Activated naive CD4-positive, alpha-beta T cell treated with anti-CD3 and anti-CD28 coated beads, Interleukin-2, amount 50 U/mL, for 24 hours (primary cell): ENCODE results near the gene PITPNC1.
"Not testable (repeated sequence)": the region's sequence is repeated elsewhere in the genome, so short reads cannot be mapped to it uniquely, and the experiment has no call there.

ENCODE experiments used
- H3K27ac Mint-ChIP-seq: one replicate; pipeline ENCODE4 v1.8.0; 2021; ENCODE audit warnings: mild to moderate bottlenecking, mixed read lengths
- H3K27me3 Mint-ChIP-seq: one replicate; pipeline ENCODE4 v1.8.0; 2021; ENCODE audit warnings: mixed read lengths
- H3K36me3 Mint-ChIP-seq: one replicate; pipeline ENCODE4 v1.8.0; 2021; ENCODE audit warnings: mixed read lengths
- H3K4me1 Mint-ChIP-seq: one replicate; pipeline ENCODE4 v1.8.0; 2021; ENCODE audit warnings: mixed read lengths
- H3K4me3 Mint-ChIP-seq: one replicate; pipeline ENCODE4 v1.8.0; 2021; ENCODE audit warnings: mild to moderate bottlenecking, mixed read lengths
- H3K9me3 Mint-ChIP-seq: one replicate; pipeline ENCODE4 v1.8.0; 2021; ENCODE audit warnings: mixed read lengths

PITPNC1 gene

DNA sequence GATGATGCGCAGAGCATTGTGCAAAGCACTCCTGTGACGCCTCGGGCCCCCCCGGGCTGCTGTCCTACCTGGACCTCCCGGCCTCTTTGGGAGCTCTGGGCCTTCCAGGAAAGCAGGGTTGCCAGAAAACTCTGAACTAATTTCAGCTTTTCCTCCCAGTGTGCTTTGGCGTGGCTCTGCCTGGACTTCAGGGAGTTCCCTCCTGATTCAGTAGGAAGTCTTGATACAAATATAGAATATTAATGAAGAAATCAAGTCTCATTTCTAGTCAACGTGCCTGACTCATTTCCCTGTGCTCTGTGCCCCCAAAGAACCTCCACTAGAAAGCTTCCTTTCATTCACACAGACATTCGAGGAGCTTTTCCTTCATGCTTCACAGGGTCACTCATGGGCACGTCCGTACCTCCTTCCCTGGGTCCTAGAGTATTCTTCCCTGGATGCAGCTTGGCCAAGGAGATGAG is 256.7 kb downstream of the PITPNC1 start:
- Mint-ChIP-seq H3K27ac (no peak overlapping the region), H3K4me3 (no peak overlapping the region), H3K4me1 (peaks cover 16% of the 10 kb centered on the region), H3K36me3 (peaks cover 12% of the 10 kb centered on the region), H3K27me3 (no peaks in the 10 kb centered on the region), H3K9me3 (no peaks in the 10 kb centered on the region)

DNA sequence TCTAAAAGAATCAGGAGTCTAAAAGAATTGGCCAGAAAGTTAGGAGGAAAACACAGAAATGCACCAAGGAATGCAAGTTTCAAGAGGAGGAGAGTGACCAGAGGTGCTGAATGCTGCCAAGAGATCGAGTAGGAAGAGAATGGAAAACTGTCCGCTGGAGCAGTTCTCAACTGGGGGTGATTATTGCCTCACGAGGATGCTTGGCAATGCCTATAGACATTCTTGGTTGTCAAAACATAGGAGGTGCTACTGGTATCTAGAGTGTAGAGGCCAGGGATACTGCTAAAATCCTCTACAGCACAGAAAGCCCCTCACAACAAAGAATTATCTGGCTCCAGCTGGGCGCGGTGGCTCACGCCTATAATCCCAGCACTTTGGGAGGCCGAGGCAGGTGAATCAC is 258.6 kb downstream of the PITPNC1 start:
- peaks cover 12% of the 10 kb centered on the region for H3K36me3 Mint-ChIP-seq
- no peaks in the 10 kb centered on the region for H3K9me3 Mint-ChIP-seq
- peaks cover 14% of the 10 kb centered on the region for H3K4me1 Mint-ChIP-seq
- H3K4me3 Mint-ChIP-seq, result no peak overlapping the region
- no peaks in the 10 kb centered on the region for H3K27me3 Mint-ChIP-seq
- peak overlapping the region; percentile 79 for H3K27ac Mint-ChIP-seq

DNA sequence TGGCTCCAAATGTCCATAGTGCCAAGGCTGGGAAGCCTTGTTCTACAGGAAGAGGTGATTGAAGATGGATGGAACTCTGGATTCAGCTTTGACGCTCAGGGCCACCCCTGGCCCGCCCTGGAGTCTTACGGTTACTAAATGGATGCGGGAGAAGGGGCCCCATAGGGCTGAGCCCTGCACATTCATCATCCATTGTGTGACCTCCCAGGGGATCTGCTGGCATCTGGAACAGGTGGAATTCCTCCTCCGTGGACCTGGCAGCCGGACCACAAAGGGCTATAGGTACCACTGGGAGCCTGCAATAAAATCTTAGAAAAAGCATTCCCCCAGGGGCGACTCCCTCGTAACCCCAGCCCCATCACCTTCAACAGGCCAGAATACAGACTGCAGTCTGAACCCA is 259.2 kb downstream of the PITPNC1 start:
- no peaks in the 10 kb centered on the region for H3K9me3 Mint-ChIP-seq
- H3K27ac Mint-ChIP-seq, result no peak overlapping the region
- peaks cover 12% of the 10 kb centered on the region for H3K36me3 Mint-ChIP-seq
- no peak overlapping the region for H3K4me3 Mint-ChIP-seq
- H3K4me1 Mint-ChIP-seq, result peaks cover 14% of the 10 kb centered on the region
- H3K27me3 Mint-ChIP-seq, result no peaks in the 10 kb centered on the region

DNA sequence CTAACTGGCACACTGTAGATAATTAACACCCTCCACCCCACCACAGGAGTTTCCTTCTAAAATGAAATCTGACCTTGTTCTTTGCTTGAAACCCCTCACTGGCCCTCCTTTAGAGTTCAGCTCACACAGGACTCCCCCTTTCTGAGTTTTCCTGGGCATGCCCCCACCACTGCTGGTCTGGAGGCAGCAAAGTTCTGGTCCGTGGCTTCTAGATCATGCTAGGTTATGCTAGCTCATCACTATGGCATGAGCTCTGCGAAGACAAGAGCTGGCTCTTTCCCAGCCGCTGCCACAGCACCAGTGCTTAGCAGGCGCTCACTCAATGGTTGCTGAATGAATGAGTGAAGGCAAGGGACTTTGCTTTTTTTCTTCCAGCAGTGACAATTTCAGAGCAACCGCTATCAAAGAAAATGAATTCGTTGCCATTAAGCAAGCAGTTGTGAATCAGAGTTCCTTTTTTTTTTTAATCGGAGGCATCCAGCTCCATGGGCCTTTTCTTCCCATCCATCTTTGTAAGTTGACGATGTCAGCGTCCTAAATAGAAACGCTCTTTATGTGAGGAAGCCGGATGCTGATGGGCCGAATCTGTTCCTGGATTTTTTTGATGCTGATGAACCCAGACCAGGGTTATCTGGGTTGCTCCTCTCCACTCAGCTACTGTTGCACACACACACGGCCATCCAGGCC is 259.9 kb downstream of the PITPNC1 start:
- no peaks in the 10 kb centered on the region for H3K9me3 Mint-ChIP-seq
- H3K36me3 Mint-ChIP-seq, result peaks cover 8% of the 10 kb centered on the region

DNA sequence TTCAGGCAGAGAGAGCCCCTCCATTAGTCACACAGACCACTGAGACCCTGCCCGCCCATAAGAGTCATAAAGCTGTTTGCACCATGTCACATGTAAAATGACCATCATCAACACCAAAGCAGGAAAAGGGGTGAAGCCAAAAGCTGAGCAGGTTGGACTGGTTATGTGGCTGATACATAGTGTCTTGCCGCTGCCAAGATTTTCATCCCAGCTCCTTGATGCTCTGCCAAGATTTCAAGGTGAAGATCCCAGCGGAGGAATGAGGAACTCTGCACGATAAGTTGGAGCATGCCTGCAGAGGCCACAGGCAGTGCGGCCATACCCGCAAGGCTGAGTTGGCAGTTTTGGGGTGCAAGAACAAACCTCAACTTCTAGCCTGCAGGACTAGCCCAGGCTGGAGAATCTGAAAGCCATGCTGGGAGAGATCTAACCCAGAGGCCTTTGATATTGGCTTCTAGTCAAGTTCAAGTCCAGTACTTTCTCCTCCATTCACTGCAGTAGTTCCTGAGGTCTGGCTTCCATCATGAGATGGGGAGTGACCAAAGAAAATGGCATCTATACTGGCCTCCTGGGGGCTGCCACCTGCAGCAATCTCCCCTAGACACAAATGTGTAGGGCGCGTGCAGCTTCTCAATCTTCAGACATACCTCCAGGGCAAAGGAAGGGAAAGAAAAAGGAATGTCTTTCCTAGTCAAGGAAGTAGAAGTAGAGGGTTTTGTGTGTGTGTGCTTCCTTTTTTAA is 261.0 kb downstream of the PITPNC1 start:
- Mint-ChIP-seq H3K27me3 (no peaks in the 10 kb centered on the region), H3K36me3 (peaks cover 7% of the 10 kb centered on the region), H3K27ac (no peak overlapping the region), H3K9me3 (no peaks in the 10 kb centered on the region), H3K4me1 (peaks cover 14% of the 10 kb centered on the region), H3K4me3 (no peak overlapping the region)

More for the DNA sequence above, 259.9 kb downstream of the PITPNC1 start:
- peaks cover 14% of the 10 kb centered on the region for H3K4me1 Mint-ChIP-seq
- peak overlapping the region; percentile 41 for H3K27ac Mint-ChIP-seq
- H3K4me3 Mint-ChIP-seq, result no peak overlapping the region
- no peaks in the 10 kb centered on the region for H3K27me3 Mint-ChIP-seq

DNA sequence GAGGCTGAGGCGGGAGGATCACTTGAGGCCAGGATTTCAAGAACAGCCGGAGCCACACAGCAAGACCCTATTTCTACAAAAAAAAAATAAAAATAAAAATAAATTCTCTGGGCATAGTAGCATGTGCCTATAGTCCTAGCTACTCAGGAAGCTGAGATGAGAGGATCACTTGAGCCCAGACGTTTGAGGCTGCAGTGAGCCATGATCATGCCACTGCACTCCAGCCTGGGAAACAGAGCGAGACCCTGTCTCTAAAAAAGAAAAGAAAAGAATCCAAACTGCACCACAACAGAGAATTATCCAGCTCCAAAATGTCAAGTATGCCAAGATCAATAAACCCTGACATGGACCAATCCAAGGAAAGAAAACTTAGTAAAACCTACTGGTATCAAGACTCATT is 261.8 kb downstream of the PITPNC1 start:
- Mint-ChIP-seq H3K27me3 (no peaks in the 10 kb centered on the region), H3K27ac (peak overlapping the region; percentile 15), H3K4me1 (peaks cover 14% of the 10 kb centered on the region), H3K36me3 (peaks cover 7% of the 10 kb centered on the region), H3K4me3 (no peak overlapping the region), H3K9me3 (no peaks in the 10 kb centered on the region)

DNA sequence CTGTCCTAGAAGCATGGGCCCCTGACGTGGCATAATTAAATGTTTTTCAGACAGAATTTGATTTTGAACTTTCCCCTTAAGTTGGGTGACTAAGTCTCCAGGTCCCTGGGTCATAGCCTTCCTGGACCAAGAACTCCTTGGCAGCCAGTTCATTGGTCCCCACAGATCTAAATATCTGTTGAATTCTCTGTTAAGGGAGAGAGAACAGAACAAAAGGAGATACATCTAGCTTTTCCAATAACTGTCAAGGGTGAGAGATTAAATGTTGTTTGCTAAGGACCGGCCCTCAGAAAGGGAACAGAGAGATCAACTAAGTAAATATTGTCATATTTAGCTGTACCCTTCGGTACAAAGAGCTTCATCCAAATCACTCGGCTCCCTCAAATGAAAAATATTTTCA is 262.5 kb downstream of the PITPNC1 start:
- Mint-ChIP-seq H3K4me3 (no peak overlapping the region), H3K27ac (no peak overlapping the region)

DNA sequence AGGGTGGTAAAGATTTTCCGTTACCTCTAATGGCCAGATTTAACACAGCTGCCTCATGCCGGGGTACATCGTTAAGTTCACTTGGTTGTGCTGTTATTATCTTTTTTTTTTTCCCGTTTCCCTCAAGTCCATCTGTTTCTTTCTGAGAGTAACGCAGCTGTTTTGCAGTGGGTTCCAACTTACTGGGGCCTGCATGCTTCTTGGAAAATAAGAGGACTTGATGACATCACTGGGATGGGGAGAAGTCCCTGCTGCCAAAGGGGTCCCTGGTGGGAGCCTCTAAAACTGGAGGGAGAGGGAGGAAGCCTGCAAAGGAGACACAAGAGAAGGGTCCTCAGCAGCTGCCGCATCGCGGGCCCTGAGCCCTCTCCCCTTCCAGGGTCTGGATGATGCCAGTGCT is 262.9 kb downstream of the PITPNC1 start:
- Mint-ChIP-seq H3K9me3 (no peaks in the 10 kb centered on the region), H3K27ac (no peak overlapping the region), H3K36me3 (peaks cover 6% of the 10 kb centered on the region), H3K27me3 (no peaks in the 10 kb centered on the region), H3K4me1 (peaks cover 10% of the 10 kb centered on the region), H3K4me3 (no peak overlapping the region)

More for the DNA sequence above, 262.5 kb downstream of the PITPNC1 start:
- H3K9me3 Mint-ChIP-seq, result no peaks in the 10 kb centered on the region
- peaks cover 10% of the 10 kb centered on the region for H3K4me1 Mint-ChIP-seq
- H3K27me3 Mint-ChIP-seq, result no peaks in the 10 kb centered on the region
- H3K36me3 Mint-ChIP-seq, result peaks cover 6% of the 10 kb centered on the region

DNA sequence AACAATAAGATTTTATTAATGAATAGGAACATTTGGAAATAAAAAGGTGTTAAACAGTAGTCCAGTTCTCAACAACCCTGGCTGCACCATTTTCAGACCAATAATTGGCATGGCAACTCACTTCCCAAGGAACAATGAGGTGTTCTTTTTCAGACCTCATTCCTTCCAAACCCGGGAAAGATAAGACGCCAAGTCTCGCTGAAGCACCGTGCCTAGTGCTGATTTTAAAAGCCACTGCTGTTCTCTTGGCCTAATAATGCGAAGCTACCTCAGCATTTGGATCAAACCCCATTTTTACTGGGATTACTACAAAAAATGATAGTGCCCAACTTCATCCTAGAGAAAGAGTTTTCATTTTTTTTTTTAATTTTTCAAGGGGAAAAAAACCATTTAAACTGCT is 265.4 kb downstream of the PITPNC1 start:
- no peaks in the 10 kb centered on the region for H3K36me3 Mint-ChIP-seq
- no peaks in the 10 kb centered on the region for H3K9me3 Mint-ChIP-seq
- H3K4me3 Mint-ChIP-seq, result no peak overlapping the region
- H3K27me3 Mint-ChIP-seq, result no peaks in the 10 kb centered on the region
- peaks cover 3% of the 10 kb centered on the region for H3K4me1 Mint-ChIP-seq
- H3K27ac Mint-ChIP-seq, result no peak overlapping the region

DNA sequence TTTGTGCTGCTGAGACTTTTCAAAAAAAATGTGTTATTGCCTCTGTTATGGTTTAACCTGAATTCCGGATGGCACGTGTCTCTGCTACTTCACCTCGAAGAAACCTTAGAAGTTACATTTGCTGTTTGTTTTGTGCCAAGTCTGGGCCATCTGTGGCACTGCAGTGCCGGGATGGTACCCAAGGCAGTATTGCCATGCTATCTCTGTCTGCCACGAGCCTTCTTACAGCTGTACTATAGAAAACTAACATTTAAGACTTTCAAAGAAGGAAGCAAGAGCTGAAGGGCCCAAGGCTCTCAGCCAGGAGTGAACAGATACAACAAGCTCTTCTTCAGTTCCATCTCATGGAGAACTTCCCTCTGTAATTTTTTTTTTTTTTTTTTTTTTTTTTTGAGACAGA is 267.0 kb downstream of the PITPNC1 start:
- H3K4me1 Mint-ChIP-seq, result peaks cover 4% of the 10 kb centered on the region
- peak overlapping the region; percentile 63 for H3K27ac Mint-ChIP-seq
- no peaks in the 10 kb centered on the region for H3K9me3 Mint-ChIP-seq
- no peak overlapping the region for H3K4me3 Mint-ChIP-seq
- no peaks in the 10 kb centered on the region for H3K27me3 Mint-ChIP-seq
- H3K36me3 Mint-ChIP-seq, result no peaks in the 10 kb centered on the region

DNA sequence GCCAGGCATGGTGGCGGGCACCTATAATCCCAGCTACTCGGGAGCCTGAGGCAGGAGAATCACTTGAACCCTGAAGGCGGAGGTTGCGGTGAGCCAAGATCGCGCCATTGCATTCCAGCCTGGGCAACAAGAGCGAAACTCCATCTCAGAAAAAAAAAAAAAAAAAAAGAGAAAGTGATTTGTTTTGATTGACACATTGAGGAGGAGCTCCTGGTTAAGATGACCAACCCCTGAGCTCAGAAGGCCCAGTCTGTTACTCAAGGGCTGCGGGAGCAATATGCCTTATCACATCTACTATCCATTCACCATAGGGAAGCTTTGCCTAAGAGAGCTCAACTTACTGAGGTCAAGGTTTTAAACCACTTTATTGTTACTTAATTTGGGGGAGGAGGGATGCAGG is 268.1 kb downstream of the PITPNC1 start:
- not testable (repeated sequence) for H3K27me3 Mint-ChIP-seq, H3K4me1 Mint-ChIP-seq, H3K4me3 Mint-ChIP-seq, H3K9me3 Mint-ChIP-seq, H3K36me3 Mint-ChIP-seq
- H3K27ac Mint-ChIP-seq, result peak overlapping the region; percentile 30

DNA sequence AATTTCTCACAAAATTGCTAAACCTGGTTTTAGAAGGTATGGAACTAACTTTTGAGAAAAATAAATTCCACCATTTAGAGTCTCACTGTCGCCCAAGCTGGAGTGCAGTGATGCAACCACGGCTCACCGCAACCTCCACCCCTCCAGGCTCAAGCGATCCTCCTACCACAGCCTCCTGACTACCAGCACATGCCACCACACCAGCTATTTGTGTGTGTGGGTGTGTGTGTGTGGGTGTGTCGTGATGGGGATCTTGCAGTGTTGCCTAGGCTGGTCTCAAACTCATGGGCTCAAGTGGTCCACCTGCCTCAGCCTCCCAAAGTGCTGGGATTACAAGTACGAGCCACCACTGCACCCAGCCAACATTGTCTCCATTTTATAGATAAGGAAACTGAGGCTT is 269.4 kb downstream of the PITPNC1 start:
- Mint-ChIP-seq H3K27ac (no peak overlapping the region), H3K36me3 (peaks cover 1% of the 10 kb centered on the region), H3K4me1 (peaks cover 4% of the 10 kb centered on the region), H3K9me3 (no peaks in the 10 kb centered on the region), H3K4me3 (no peak overlapping the region), H3K27me3 (no peaks in the 10 kb centered on the region)

DNA sequence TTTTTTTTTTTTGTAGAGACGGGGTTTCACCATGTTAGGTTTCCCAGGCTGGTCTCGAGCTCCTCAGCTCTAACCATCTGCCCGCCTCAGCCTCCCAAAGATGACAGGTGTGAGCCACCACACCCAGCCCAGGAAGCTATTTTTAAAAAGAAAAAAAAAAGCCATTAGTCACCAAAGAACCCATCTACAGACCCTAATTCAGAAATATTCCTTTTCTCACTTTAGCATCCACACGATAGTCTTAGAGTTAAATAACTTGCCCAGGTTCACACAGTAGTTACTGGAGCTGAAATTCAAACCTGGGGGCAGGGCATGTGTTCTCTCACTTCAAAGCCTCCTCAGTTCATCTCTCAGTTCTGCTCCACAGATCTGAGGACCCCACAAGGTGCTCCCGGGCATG is 270.4 kb downstream of the PITPNC1 start:
- no peak overlapping the region for H3K4me3 Mint-ChIP-seq
- peaks cover 6% of the 10 kb centered on the region for H3K36me3 Mint-ChIP-seq
- peaks cover 4% of the 10 kb centered on the region for H3K4me1 Mint-ChIP-seq
- H3K27ac Mint-ChIP-seq, result peak overlapping the region; percentile 35
- no peaks in the 10 kb centered on the region for H3K27me3 Mint-ChIP-seq
- no peaks in the 10 kb centered on the region for H3K9me3 Mint-ChIP-seq

DNA sequence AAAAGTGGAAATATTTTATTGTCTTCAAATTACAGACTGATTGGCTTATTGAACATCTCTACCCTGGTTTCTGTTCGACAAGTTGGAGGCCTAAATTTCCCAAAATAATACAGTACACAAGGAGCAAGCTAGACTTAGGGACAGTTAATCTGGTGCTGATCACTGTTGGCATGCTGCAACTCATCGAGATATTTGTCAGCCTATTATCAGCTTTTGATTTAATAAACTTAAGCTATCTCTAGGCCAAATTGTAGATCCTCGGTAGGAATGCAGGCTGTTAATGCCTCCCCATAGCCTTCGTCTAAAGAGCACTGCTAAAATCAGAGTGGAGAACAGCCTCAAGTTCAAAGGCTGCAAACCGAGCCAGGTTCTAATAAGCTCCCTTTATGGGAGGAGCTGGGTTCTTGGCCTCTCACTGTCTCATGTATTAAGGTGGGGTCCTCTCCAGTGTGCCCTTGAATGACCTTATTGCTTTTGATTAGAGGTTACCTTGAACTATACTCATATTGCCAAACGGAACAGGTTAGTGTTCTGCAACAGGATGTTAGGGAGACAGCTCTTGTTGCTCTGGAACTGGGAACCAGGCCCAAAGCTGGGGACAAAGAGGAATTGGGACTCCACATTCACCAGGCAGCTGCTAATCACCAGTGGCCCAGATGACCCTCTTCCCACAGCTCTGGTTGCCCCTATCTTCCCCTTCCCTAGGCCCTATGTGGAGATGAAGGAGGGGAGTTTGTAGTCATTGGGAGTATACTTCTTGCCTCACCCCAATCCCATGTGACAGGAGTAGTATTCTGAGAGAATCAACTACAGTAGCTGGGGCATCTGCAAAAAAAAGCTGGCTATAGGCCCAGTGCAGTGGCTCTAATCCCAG is 271.2 kb downstream of the PITPNC1 start:
- H3K36me3 Mint-ChIP-seq, result peaks cover 11% of the 10 kb centered on the region
- H3K4me3 Mint-ChIP-seq, result no peak overlapping the region

DNA sequence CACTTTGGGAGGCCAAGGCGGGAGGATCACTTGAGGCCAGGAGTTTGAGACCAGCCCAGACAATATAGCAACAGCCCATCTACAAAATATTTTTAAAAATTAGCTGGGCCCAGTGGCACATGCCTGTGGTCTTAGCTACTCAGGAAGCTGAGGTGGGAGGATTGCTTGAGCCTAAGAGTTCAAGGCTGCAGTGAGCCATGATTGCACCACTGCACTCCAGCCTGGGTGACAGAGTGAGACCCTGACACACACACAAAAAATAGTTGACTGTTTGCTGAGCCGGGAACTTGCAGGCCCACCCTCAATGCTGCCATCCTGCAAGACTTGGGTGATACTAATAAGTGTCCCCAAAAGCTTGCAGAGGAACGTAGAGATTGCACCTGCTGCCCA is 271.8 kb downstream of the PITPNC1 start:
- not testable (repeated sequence) for H3K4me3 Mint-ChIP-seq, H3K27me3 Mint-ChIP-seq, H3K9me3 Mint-ChIP-seq, H3K4me1 Mint-ChIP-seq
- H3K27ac Mint-ChIP-seq, result peak overlapping the region; percentile 32
- peaks cover 11% of the 10 kb centered on the region for H3K36me3 Mint-ChIP-seq

More for the DNA sequence above, 271.2 kb downstream of the PITPNC1 start:
- Mint-ChIP-seq H3K9me3 (no peaks in the 10 kb centered on the region), H3K27ac (peak overlapping the region; percentile 62), H3K27me3 (no peaks in the 10 kb centered on the region), H3K4me1 (peaks cover 4% of the 10 kb centered on the region)

DNA sequence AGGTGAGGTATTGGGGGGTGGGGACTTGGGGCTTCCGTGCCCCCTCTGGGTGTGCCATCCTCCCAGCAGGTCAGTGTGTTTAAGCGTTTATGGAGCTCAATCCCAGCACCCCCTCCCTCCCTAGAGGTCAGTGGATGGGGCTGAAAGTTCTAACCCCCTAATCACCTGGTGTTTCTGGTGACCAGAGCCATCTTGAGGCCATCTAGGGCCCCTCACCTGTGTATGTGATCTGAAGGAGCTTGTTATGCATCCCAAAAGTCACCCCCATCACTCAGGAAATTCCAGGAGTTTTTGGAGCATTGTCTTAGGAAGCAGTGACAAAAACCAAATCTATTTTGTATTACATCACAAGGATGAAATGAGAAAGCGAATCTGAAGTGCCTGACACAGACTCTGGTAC is 272.8 kb downstream of the PITPNC1 start:
- Mint-ChIP-seq H3K4me1 (peaks cover 4% of the 10 kb centered on the region), H3K36me3 (peaks cover 14% of the 10 kb centered on the region), H3K4me3 (no peak overlapping the region), H3K27ac (no peak overlapping the region), H3K27me3 (no peaks in the 10 kb centered on the region), H3K9me3 (no peaks in the 10 kb centered on the region)
